Measurements from ENCODE around the gene CNPY1.

Gene CNPY1

GRCh38 chr7:155490697-155491628, 55.4 kb downstream of the CNPY1 start:
- Histone ChIP-seq H3K79me2 (no peaks in the 10 kb centered on the region), H3K27ac (no peak overlapping the region), H3K36me3 (ENCODE audit: control insufficient read depth, insufficient read depth, low read length) (no peaks in the 10 kb centered on the region), H3K9ac (no peak overlapping the region), H3K4me1 (no peaks in the 10 kb centered on the region), H3K4me3 (ENCODE audit: low read depth, low read length) (peak overlapping the region; percentile 34), H3K27me3 (ENCODE audit: control insufficient read depth, insufficient read depth, low read length) (peaks cover 5% of the 10 kb centered on the region), H3K4me2 (ENCODE audit: low read length) (peak overlapping the region; percentile 66), H2AFZ (peak overlapping the region; percentile 66), H3K9me3 (ENCODE audit: control insufficient read depth, low read length) (no peaks in the 10 kb centered on the region)
- TF ChIP-seq, protein P1, sequence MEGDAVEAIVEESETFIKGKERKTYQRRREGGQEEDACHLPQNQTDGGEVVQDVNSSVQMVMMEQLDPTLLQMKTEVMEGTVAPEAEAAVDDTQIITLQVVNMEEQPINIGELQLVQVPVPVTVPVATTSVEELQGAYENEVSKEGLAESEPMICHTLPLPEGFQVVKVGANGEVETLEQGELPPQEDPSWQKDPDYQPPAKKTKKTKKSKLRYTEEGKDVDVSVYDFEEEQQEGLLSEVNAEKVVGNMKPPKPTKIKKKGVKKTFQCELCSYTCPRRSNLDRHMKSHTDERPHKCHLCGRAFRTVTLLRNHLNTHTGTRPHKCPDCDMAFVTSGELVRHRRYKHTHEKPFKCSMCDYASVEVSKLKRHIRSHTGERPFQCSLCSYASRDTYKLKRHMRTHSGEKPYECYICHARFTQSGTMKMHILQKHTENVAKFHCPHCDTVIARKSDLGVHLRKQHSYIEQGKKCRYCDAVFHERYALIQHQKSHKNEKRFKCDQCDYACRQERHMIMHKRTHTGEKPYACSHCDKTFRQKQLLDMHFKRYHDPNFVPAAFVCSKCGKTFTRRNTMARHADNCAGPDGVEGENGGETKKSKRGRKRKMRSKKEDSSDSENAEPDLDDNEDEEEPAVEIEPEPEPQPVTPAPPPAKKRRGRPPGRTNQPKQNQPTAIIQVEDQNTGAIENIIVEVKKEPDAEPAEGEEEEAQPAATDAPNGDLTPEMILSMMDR (IDR thresholded peaks at IDR 0.05) = no peak

GRCh38 chr7:155489862-155490696, 56.3 kb downstream of the CNPY1 start:
- Histone ChIP-seq H3K4me3 (ENCODE audit: low read depth, low read length) (peak overlapping the region; percentile 34), H3K4me1 (no peaks in the 10 kb centered on the region), H3K9me3 (ENCODE audit: control insufficient read depth, low read length) (no peaks in the 10 kb centered on the region), H3K9ac (no peak overlapping the region), H3K27me3 (ENCODE audit: control insufficient read depth, insufficient read depth, low read length) (peaks cover 5% of the 10 kb centered on the region), H2AFZ (peak overlapping the region; percentile 66), H3K36me3 (ENCODE audit: control insufficient read depth, insufficient read depth, low read length) (no peaks in the 10 kb centered on the region), H3K27ac (no peak overlapping the region), H3K4me2 (ENCODE audit: low read length) (peak overlapping the region; percentile 66), H3K79me2 (no peaks in the 10 kb centered on the region)
- TF ChIP-seq, protein P1 (IDR thresholded peaks at IDR 0.05) = no peak

- Histone ChIP-seq H3K9me3 (ENCODE audit: control insufficient read depth, low read length) (no peaks in the 10 kb centered on the region), H3K4me1 (no peaks in the 10 kb centered on the region), H2AFZ (no peak overlapping the region), H3K9ac (no peak overlapping the region), H3K27ac (no peak overlapping the region), H3K27me3 (ENCODE audit: control insufficient read depth, insufficient read depth, low read length) (peaks cover 5% of the 10 kb centered on the region), H3K79me2 (no peaks in the 10 kb centered on the region), H3K4me3 (ENCODE audit: low read depth, low read length) (no peak overlapping the region), H3K4me2 (ENCODE audit: low read length) (no peak overlapping the region), H3K36me3 (ENCODE audit: control insufficient read depth, insufficient read depth, low read length) (no peaks in the 10 kb centered on the region)
- TF ChIP-seq, protein P1 (IDR thresholded peaks at IDR 0.05) = no peak
Observed at GRCh38 chr7:155489158-155489840, 57.1 kb downstream of the CNPY1 start.

DNA sequence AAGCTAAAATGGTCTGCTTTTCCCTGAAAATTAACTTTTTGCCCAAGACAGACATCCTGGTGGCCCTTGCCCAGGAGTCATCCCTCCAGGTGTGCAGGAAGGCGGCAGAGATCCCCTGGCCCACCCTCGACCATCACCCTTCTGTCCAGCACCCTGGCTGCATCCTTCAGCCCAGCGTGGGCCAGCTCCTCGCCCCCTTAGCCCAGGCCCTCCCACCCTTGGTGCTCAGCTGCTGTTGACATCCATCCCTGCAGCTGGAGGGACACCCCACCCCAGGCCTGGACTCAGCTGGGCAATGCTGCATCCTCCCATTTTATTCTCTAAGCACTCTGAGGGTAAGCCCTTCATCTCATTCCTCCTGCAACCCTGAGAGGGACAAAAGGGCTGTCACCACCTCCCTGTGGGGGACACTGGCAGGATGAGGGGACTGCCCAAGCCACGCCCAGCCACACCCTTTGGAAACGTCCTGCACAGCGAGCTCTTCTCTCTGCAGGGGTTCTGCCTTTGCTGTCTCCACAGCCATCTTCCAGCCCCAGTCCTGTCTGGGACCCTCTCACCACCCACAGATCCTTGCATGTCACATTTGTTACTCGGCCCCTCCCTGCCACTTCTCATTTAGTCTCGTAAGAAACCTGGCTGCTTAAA, 57.8 kb downstream of the CNPY1 start:
- no peaks in the 10 kb centered on the region for H3K4me1 ChIP-seq
- H3K27ac ChIP-seq = no peak overlapping the region
- no peaks in the 10 kb centered on the region for H3K36me3 ChIP-seq (ENCODE audit: control insufficient read depth, insufficient read depth, low read length)
- H3K79me2 ChIP-seq = no peaks in the 10 kb centered on the region
- H3K9ac ChIP-seq = no peak overlapping the region
- H3K27me3 ChIP-seq (ENCODE audit: control insufficient read depth, insufficient read depth, low read length) = peaks cover 5% of the 10 kb centered on the region
- no peak overlapping the region for H2AFZ ChIP-seq
- H3K4me3 ChIP-seq (ENCODE audit: low read depth, low read length) = no peak overlapping the region
- no peaks in the 10 kb centered on the region for H3K9me3 ChIP-seq (ENCODE audit: control insufficient read depth, low read length)
- TF ChIP-seq, protein P1 (IDR thresholded peaks at IDR 0.05) = no peak
- no peak overlapping the region for H3K4me2 ChIP-seq (ENCODE audit: low read length)

Data from parathyroid adenoma (tissue), 2 donors.